ENCODE measurements around the gene CLDN34.

The CLDN34 gene

GRCh38 chrX:9943420-9943819, 23.7 kb upstream of the CLDN34 start:
- CTCF ChIA-PET = no interaction called here
- no peak for TF ChIP-seq CTCF (IDR thresholded peaks at IDR 0.05; ENCODE audit: insufficient read depth, low read length, missing control alignments)
- no peak for DNase-seq (ENCODE audit: low read depth, low spot score)
- POLR2A ChIA-PET = no interaction called here
- no peak overlapping the region for H3K4me3 ChIP-seq (ENCODE audit: low read depth, low read length)

DNA sequence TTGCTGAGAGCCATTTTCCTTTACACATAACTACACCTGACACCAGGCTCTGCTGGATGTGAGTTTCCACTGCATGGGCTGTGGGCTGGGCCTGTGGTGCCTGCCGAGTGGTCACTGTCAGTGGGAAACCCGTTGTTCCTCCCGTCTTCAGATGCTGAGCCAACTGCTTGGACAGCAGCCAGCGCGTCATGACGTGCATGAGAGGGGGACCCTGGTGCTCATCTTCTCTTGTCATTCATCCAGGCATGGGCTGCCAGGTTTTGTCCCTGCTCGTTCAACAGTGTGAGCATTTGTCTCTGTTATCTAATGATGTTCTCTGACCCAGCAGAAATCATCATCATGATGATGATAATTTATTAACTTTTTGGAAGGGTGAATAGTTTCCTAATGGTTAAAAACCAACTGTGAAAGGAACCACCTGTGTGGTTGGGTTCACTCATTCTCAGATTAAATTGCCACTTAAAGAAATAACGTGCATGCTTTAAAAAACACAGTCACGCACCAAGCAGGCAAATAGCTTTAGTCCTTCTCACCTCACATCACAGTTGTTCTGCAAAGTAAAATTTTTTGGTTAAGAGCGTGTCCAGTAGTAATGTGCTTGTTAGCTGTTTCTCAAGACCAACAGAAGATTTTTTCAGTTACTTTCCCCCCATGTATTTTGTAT, 19.9 kb upstream of the CLDN34 start:
- H3K4me3 ChIP-seq (ENCODE audit: low read depth, low read length) = no peak overlapping the region
- POLR2A ChIA-PET = no interaction called here
- CTCF ChIA-PET = interaction anchor here (1.3 kb wide), 1 partner anchor 173 kb away, joined by 3 read pairs; no protein-coding TSS in a partner anchor
- no peak for TF ChIP-seq CTCF (IDR thresholded peaks at IDR 0.05; ENCODE audit: insufficient read depth, low read length, missing control alignments)
- DNase-seq (ENCODE audit: low read depth, low spot score) = no peak

- ChIA-PET POLR2A (no interaction called here), CTCF (no interaction called here)
- no peak for TF ChIP-seq CTCF (IDR thresholded peaks at IDR 0.05; ENCODE audit: insufficient read depth, low read length, missing control alignments)
- DNase-seq (ENCODE audit: low read depth, low spot score) = no peak
- H3K4me3 ChIP-seq (ENCODE audit: low read depth, low read length) = no peak overlapping the region
Observed at GRCh38 chrX:9948406-9948805, 18.8 kb upstream of the CLDN34 start.

- POLR2A ChIA-PET = no interaction called here
- H3K4me3 ChIP-seq (ENCODE audit: low read depth, low read length) = no peak overlapping the region
- CTCF ChIA-PET = no interaction called here
- no peak for TF ChIP-seq CTCF (IDR thresholded peaks at IDR 0.05; ENCODE audit: insufficient read depth, low read length, missing control alignments)
- no peak for DNase-seq (ENCODE audit: low read depth, low spot score)
Observed at GRCh38 chrX:9952300-9952699, 14.9 kb upstream of the CLDN34 start.

DNA sequence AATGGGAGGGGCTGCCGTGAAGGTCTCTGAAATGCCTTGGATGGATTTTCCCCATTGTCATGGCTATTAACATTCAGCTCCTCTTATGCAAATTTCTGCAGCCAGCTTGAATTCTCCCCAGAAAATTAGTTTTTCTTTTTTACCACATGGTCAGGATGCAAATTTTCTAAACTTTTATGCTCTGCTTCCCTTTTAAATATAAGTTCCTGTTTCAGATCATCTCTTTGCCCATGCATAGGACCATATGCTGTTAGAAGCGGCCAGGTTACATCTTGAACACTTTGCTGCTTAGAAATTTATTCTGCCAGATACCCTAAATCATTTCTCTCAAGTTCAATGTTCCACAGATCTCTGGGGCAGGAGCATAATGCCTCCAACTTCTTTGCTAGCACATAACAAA, 13.8 kb upstream of the CLDN34 start:
- TF ChIP-seq CTCF (IDR thresholded peaks at IDR 0.05; ENCODE audit: insufficient read depth, low read length, missing control alignments) = no peak
- no peak overlapping the region for H3K4me3 ChIP-seq (ENCODE audit: low read depth, low read length)
- CTCF ChIA-PET = no interaction called here
- POLR2A ChIA-PET = no interaction called here
- DNase-seq (ENCODE audit: low read depth, low spot score) = no peak

GRCh38 chrX:9955506-9955905, 11.7 kb upstream of the CLDN34 start:
- ChIA-PET POLR2A (interaction anchor here (0.8 to 1.3 kb wide), 2 partner anchors 20 to 57 kb away, joined by 3 to 9 read pairs; no protein-coding TSS in a partner anchor), CTCF (interaction anchor here (0.9 to 1.0 kb wide), 2 partner anchors 57 to 164 kb away, joined by 3 to 5 read pairs; no protein-coding TSS in a partner anchor)
- no peak for TF ChIP-seq CTCF (IDR thresholded peaks at IDR 0.05; ENCODE audit: insufficient read depth, low read length, missing control alignments)
- DNase-seq (ENCODE audit: low read depth, low spot score) = peak; percentile 67
- no peak overlapping the region for H3K4me3 ChIP-seq (ENCODE audit: low read depth, low read length)

Data from AG04449 (cell line).